Measurements from ENCODE around the gene ARSJ. TPM values are rescaled to one million over a fixed set of nuclear protein-coding genes. Genes with fewer than 3 reads are reported as not detected.

ARSJ gene
- total RNA-seq, 1 experiment from 2014 or later: 4.6 TPM

DNA sequence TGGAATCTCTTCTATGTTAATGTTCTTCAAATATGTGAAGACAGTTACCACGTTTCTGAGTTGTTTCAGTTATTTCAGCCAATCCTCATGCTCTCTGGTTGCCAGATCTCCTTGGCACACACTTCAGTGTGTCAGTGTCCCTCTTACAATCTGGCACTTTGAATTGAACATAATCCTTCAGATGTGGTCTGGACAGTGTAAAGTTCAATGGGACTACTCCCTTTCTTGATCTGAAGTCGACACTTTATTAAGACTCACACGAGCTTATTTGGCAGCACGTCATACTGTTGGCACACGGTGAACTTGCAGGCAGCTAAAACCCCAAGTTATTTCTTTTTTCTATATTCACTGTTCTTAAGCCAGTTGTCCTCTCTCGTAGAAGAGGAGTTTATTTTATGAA is 28.2 kb downstream of the ARSJ start:
- no peak overlapping the region for H3K27ac ChIP-seq (ENCODE audit: low read depth, low read length, poor library complexity, severe bottlenecking)
- peaks cover 47% of the 10 kb centered on the region for H3K4me1 ChIP-seq (ENCODE audit: insufficient read depth, low read length, poor library complexity, severe bottlenecking)
- TF ChIP-seq EZH2 (IDR thresholded peaks at IDR 0.05; ENCODE audit: borderline replicate concordance, low read depth, low read length, poor library complexity, severe bottlenecking): no peak
- TF ChIP-seq, protein P1, sequence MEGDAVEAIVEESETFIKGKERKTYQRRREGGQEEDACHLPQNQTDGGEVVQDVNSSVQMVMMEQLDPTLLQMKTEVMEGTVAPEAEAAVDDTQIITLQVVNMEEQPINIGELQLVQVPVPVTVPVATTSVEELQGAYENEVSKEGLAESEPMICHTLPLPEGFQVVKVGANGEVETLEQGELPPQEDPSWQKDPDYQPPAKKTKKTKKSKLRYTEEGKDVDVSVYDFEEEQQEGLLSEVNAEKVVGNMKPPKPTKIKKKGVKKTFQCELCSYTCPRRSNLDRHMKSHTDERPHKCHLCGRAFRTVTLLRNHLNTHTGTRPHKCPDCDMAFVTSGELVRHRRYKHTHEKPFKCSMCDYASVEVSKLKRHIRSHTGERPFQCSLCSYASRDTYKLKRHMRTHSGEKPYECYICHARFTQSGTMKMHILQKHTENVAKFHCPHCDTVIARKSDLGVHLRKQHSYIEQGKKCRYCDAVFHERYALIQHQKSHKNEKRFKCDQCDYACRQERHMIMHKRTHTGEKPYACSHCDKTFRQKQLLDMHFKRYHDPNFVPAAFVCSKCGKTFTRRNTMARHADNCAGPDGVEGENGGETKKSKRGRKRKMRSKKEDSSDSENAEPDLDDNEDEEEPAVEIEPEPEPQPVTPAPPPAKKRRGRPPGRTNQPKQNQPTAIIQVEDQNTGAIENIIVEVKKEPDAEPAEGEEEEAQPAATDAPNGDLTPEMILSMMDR (conservative IDR thresholded peaks at IDR 0.05; ENCODE audit: low read depth, low read length): no peak
- no peak for DNase-seq (ENCODE audit: low spot score)
- no peak overlapping the region for H3K4me3 ChIP-seq (ENCODE audit: low read depth, low read length, poor library complexity, severe bottlenecking)
- H3K36me3 ChIP-seq (ENCODE audit: insufficient read depth, low read length, poor library complexity, severe bottlenecking): no peaks in the 10 kb centered on the region
- H3K27me3 ChIP-seq (replicated peaks; ENCODE audit: insufficient read depth, low read depth, low read length, poor library complexity): no peaks in the 10 kb centered on the region
- ChIA-PET CTCF (interaction anchor here (1.0 kb wide), 1 partner anchor 229 kb away, joined by 4 read pairs; no protein-coding TSS in a partner anchor), POLR2A (ENCODE audit: low non-redundant PET) (no interaction called here)
- no peaks in the 10 kb centered on the region for H3K9me3 ChIP-seq (ENCODE audit: low read depth, low read length, poor library complexity, severe bottlenecking)
- intact Hi-C loops (cut with micrococcal nuclease; ENCODE audit: unreplicated experiment): loop anchor here (1.0 to 10.0 kb wide), 2 partner anchors 557 to 744 kb away; no protein-coding TSS in a partner anchor
- BruUV-seq (replicated peaks): no TSS peak

DNA sequence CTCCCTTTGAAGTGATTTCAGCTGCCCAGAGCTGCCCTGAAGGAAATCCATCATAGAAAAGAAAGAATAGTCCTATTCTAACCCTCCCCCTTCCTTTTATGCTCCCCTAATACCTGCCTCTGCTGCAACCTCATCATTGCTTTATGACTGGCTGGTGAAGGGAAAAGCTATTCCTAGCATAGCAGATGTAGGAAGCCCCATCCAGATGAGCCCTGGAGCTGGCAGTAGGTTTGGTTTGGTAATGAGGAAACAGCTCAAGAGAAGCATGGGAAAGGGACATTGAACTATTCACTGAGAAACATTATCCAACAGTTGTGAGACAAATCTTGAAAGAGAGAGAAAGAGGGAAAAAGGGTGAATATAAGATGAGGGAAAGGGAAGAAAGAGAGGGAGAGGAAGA is 29.2 kb downstream of the ARSJ start:
- TF ChIP-seq, protein P1 (conservative IDR thresholded peaks at IDR 0.05; ENCODE audit: low read depth, low read length): no peak
- no peak for TF ChIP-seq EZH2 (IDR thresholded peaks at IDR 0.05; ENCODE audit: borderline replicate concordance, low read depth, low read length, poor library complexity, severe bottlenecking)
- H3K27ac ChIP-seq (ENCODE audit: low read depth, low read length, poor library complexity, severe bottlenecking): no peak overlapping the region
- intact Hi-C loops (cut with micrococcal nuclease; ENCODE audit: unreplicated experiment): loop anchor here (10.0 kb wide), 1 partner anchor 745 kb away; no protein-coding TSS in a partner anchor
- POLR2A ChIA-PET (ENCODE audit: low non-redundant PET): interaction anchor here (0.7 kb wide), 1 partner anchor 151 kb away, joined by 3 read pairs; no protein-coding TSS in a partner anchor
- DNase-seq (ENCODE audit: low spot score): no peak
- H3K9me3 ChIP-seq (ENCODE audit: low read depth, low read length, poor library complexity, severe bottlenecking): no peaks in the 10 kb centered on the region
- BruUV-seq (replicated peaks): no TSS peak
- CTCF ChIA-PET: no interaction called here
- H3K4me3 ChIP-seq (ENCODE audit: low read depth, low read length, poor library complexity, severe bottlenecking): no peak overlapping the region
- peaks cover 38% of the 10 kb centered on the region for H3K4me1 ChIP-seq (ENCODE audit: insufficient read depth, low read length, poor library complexity, severe bottlenecking)
- no peaks in the 10 kb centered on the region for H3K36me3 ChIP-seq (ENCODE audit: insufficient read depth, low read length, poor library complexity, severe bottlenecking)
- H3K27me3 ChIP-seq (replicated peaks; ENCODE audit: insufficient read depth, low read depth, low read length, poor library complexity): no peaks in the 10 kb centered on the region

DNA sequence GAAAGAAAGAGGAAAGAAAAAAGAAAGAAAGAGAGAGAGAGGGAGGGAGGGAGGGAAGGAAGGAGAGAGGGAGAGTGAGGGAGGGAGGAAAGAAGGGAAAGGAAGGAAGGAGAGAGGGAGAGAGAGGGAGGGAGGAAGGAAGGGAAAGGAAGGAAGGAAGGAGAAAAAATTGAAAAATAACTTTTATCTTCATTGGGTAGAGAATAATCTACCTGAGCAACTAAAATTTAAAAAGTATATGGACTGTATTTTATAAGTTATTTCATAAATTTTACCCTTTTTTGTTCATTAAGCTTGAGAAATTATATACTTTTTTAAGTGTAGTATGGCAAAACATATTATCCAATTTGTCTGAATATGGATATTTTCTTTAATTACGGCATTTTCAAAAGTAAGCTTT is 32.0 kb downstream of the ARSJ start:
- intact Hi-C loops (cut with micrococcal nuclease; ENCODE audit: unreplicated experiment): no loop called here
- H3K9me3 ChIP-seq (ENCODE audit: low read depth, low read length, poor library complexity, severe bottlenecking): no peaks in the 10 kb centered on the region
- peaks cover 13% of the 10 kb centered on the region for H3K4me1 ChIP-seq (ENCODE audit: insufficient read depth, low read length, poor library complexity, severe bottlenecking)
- no peak for TF ChIP-seq EZH2 (IDR thresholded peaks at IDR 0.05; ENCODE audit: borderline replicate concordance, low read depth, low read length, poor library complexity, severe bottlenecking)
- TF ChIP-seq, protein P1 (conservative IDR thresholded peaks at IDR 0.05; ENCODE audit: low read depth, low read length): no peak
- CTCF ChIA-PET: no interaction called here
- H3K27ac ChIP-seq (ENCODE audit: low read depth, low read length, poor library complexity, severe bottlenecking): no peak overlapping the region
- POLR2A ChIA-PET (ENCODE audit: low non-redundant PET): interaction anchor here (0.6 kb wide), 1 partner anchor 56 kb away, joined by 3 read pairs; no protein-coding TSS in a partner anchor
- DNase-seq (ENCODE audit: low spot score): no peak
- no TSS peak for BruUV-seq (replicated peaks)
- H3K4me3 ChIP-seq (ENCODE audit: low read depth, low read length, poor library complexity, severe bottlenecking): no peak overlapping the region
- no peaks in the 10 kb centered on the region for H3K36me3 ChIP-seq (ENCODE audit: insufficient read depth, low read length, poor library complexity, severe bottlenecking)
- H3K27me3 ChIP-seq (replicated peaks; ENCODE audit: insufficient read depth, low read depth, low read length, poor library complexity): no peaks in the 10 kb centered on the region
